Adrenal gland (tissue), 5 donors: ENCODE data around the gene ZFP64.

Experiments
- CTCF ChIP-seq, 6 experiments: fragments of 450-650 bp in 4 of 6; fragments of 200-600 bp in 2 of 6; sonication (generic) in 1 of 6; IDR thresholded peaks; 1 replicate in 5 of 6; 2 replicates in 1 of 6; pipeline versions ENCODE4 v1.5.1 to v1.8.0; 2016 to 2021; ENCODE audit warnings: antibody characterized with exemption in 6 of 6, mild to moderate bottlenecking in 2 of 6, moderate library complexity in 1 of 6
- POLR2A ChIP-seq, 2 donors: fragments of 450-650 bp; IDR thresholded peaks; one replicate each; pipeline ENCODE4 v1.6.1; 2017; ENCODE audit warnings: antibody characterized with exemption in 2 of 2, mild to moderate bottlenecking in 2 of 2, moderate library complexity in 1 of 2
- donor health status: DM: no; HTN: no; CAD: no.

- TF ChIP-seq CTCF (IDR thresholded peaks at IDR 0.05) (no peak), POLR2A (IDR thresholded peaks at IDR 0.05) (no peak)
Measured at GRCh38 chr20:52179331-52180179, 12.0 kb downstream of the ZFP64 start.
